ENCODE results near the gene DLK1.

GRCh38 chr14:100761481-100761880, 34.8 kb downstream of the DLK1 start:
- TF ChIP-seq CTCF (IDR thresholded peaks at IDR 0.05) (no peak), POLR2A (IDR thresholded peaks at IDR 0.05) (no peak)

Measured in body of pancreas (tissue), 4 donors.